ENCODE measurements around the gene CSAG1.
"Not testable (repeated sequence)": the region's sequence is repeated elsewhere in the genome, so short reads cannot be mapped to it uniquely, and the experiment has no call there.

DNA sequence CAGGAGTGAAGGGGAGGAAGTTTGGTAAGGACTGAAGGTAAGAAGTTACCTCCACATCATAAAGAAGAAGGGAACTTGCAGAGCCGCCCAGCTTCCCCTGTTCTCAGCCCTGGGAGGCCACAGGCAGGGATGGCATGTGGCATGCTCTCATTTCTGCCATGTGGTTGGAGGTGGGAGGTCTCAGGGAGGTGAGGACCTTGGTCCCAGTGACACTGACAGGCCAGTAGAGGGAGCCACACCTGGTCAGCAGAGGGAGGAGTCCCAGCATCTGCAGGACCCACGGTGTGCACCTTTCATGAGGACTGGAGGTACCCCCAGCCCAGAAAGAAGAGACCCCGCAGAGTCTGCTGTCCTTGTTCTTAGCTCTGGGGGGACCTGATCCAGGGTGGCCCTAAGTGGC, 52.5 kb downstream of the CSAG1 start:
- TF ChIP-seq, protein P1, sequence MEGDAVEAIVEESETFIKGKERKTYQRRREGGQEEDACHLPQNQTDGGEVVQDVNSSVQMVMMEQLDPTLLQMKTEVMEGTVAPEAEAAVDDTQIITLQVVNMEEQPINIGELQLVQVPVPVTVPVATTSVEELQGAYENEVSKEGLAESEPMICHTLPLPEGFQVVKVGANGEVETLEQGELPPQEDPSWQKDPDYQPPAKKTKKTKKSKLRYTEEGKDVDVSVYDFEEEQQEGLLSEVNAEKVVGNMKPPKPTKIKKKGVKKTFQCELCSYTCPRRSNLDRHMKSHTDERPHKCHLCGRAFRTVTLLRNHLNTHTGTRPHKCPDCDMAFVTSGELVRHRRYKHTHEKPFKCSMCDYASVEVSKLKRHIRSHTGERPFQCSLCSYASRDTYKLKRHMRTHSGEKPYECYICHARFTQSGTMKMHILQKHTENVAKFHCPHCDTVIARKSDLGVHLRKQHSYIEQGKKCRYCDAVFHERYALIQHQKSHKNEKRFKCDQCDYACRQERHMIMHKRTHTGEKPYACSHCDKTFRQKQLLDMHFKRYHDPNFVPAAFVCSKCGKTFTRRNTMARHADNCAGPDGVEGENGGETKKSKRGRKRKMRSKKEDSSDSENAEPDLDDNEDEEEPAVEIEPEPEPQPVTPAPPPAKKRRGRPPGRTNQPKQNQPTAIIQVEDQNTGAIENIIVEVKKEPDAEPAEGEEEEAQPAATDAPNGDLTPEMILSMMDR (IDR thresholded peaks at IDR 0.05; ENCODE audit: poor library complexity), result not testable (repeated sequence)
- TF ChIP-seq EZH2 (IDR thresholded peaks at IDR 0.05; ENCODE audit: borderline replicate concordance); EZH2phosphoT487 (IDR thresholded peaks at IDR 0.05; ENCODE audit: low read depth, severe bottlenecking, unreplicated experiment): not testable (repeated sequence)
